ENCODE measurements around the gene LITAF.
A peak's percentile ranks its signal among the peaks of the same experiment; 100 is the strongest.
"Not testable (repeated sequence)": the region's sequence is repeated elsewhere in the genome, so short reads cannot be mapped to it uniquely, and the experiment has no call there.

The LITAF gene

GRCh38 chr16:11597235-11598095 is 10.7 kb upstream of the LITAF start:
- H3K4me1 ChIP-seq (ENCODE audit: insufficient read depth, low read length) = peaks cover 27% of the 10 kb centered on the region
- no peaks in the 10 kb centered on the region for H3K36me3 ChIP-seq (ENCODE audit: insufficient read depth, low read length)
- H3K9ac ChIP-seq (ENCODE audit: low read depth, low read length) = no peak overlapping the region

GRCh38 chr16:11596572-11597226 is 10.0 kb upstream of the LITAF start:
- Histone ChIP-seq H3K4me1 (ENCODE audit: insufficient read depth, low read length) (peaks cover 27% of the 10 kb centered on the region), H3K36me3 (ENCODE audit: insufficient read depth, low read length) (no peaks in the 10 kb centered on the region), H3K9me3 (ENCODE audit: control insufficient read depth, insufficient read depth, low read length) (no peaks in the 10 kb centered on the region), H3K9ac (ENCODE audit: low read depth, low read length) (no peak overlapping the region)

More at GRCh38 chr16:11597235-11598095, 10.7 kb upstream of the LITAF start:
- no peaks in the 10 kb centered on the region for H3K9me3 ChIP-seq (ENCODE audit: control insufficient read depth, insufficient read depth, low read length)

DNA sequence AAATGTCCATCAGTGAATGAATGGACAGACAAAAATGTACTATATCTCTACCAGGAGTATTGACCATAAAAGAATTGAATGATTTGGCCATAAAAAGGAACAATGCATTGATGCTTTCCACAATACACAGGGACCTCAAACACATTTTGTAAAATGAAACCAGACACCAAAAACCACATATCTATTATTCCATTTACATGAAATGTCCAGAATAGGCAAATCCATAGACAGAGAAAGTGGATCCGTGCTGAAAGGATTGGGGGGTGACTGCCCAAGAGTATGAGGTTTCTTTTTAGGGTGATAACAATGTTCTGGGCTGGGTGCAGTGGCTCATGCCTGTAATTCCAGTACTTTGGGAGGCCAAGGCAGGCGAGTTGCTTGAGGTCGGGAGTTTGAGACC is 6.9 kb upstream of the LITAF start:
- Histone ChIP-seq H3K36me3 (ENCODE audit: insufficient read depth, low read length) (no peaks in the 10 kb centered on the region), H3K9me3 (ENCODE audit: control insufficient read depth, insufficient read depth, low read length) (no peaks in the 10 kb centered on the region), H3K4me1 (ENCODE audit: insufficient read depth, low read length) (peaks cover 27% of the 10 kb centered on the region), H3K9ac (ENCODE audit: low read depth, low read length) (no peak overlapping the region)

DNA sequence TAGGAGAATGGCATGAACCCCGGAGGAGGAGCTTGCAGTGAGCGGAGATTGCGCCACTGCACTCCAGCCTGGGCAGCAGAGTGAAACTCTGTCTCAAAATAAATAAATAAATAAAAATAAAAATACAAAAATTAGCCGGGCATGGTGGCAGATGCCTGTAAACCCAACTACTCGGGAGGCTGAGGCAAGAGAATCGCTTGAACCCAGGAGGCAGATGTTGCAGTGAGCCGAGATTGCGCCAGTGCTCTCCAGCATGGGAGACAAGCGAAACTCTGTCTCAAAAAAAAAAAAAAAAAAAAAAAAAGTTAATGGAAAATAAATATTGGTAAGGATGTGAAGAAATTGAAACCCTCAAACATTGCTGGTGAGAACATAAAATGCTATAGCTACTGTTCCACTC is 6.4 kb upstream of the LITAF start:
- H3K9ac ChIP-seq (ENCODE audit: low read depth, low read length); H3K9me3 ChIP-seq (ENCODE audit: control insufficient read depth, insufficient read depth, low read length); H3K36me3 ChIP-seq (ENCODE audit: insufficient read depth, low read length): not testable (repeated sequence)
- peaks cover 26% of the 10 kb centered on the region for H3K4me1 ChIP-seq (ENCODE audit: insufficient read depth, low read length)

DNA sequence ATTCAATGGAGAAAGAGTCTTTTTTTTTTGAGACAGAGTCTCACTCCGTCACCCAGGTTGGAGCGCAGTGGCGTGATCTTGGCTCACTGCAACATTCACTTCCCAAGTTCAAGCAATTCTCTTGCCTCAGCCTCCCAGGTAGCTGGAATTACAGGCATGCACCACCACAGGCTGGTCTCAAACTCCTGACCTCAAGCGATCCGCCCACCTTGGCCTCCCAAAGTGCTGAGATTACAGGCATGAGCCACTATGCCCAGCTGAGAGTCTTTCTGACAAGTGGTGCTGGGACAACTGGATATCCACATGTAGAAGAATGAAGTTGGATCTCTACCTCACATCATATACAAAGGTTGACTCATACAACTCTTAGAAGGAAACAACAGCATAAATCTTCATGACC is 4.9 kb upstream of the LITAF start:
- not testable (repeated sequence) for H3K9ac ChIP-seq (ENCODE audit: low read depth, low read length); H3K9me3 ChIP-seq (ENCODE audit: control insufficient read depth, insufficient read depth, low read length); H3K36me3 ChIP-seq (ENCODE audit: insufficient read depth, low read length)
- peaks cover 12% of the 10 kb centered on the region for H3K4me1 ChIP-seq (ENCODE audit: insufficient read depth, low read length)

GRCh38 chr16:11589198-11589550 is 2.5 kb upstream of the LITAF start:
- peaks cover 4% of the 10 kb centered on the region; the same call in 1 of the 2 replicates for H3K9me3 ChIP-seq (ENCODE audit: control insufficient read depth, insufficient read depth, low read length)
- no peaks in the 10 kb centered on the region for H3K36me3 ChIP-seq (ENCODE audit: insufficient read depth, low read length)
- H3K4me1 ChIP-seq (ENCODE audit: insufficient read depth, low read length) = peaks cover 4% of the 10 kb centered on the region; the same call in 1 of the 2 replicates
- no peak overlapping the region for H3K9ac ChIP-seq (ENCODE audit: low read depth, low read length)

DNA sequence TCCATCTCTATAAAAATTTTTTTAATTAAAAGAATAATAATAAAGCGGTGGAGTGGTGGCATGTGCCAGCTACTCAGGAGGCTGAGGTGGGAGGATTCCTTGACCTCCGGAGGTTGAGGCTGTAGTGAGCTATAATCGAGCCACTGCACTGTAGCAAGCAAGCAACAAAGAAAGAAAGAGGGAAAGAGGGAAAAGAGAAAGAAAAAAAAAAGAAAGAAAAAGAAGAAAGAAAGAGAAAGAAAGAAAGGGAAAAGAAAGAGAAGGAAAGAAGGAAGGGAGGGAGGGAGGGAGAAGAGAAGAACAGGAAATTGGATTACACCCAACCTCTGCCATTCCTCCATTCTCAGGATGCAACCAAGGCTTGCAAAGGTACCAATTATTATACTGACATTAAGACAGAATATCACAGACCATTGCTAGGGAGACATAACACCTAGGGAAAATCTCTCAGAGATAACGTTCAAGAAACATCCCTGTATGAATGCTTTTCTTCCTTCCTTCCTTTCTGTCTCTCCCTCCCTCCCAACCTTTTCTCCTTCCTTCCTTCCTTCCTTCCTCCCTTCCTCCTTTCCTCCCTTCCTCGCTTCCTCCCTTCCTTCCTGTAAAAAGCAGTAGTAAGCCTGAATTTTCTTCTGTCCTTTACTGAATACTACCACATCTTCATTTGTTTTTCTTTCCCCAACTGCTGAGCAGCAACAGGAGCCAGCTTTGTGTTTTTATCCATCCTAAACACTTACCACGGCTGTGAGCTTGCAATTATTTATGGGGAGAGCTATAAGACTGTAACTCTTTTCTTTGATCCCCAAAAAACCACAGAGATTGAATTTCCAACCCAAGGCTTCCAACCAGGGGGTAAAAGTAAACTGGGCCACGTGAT is 1.8 kb upstream of the LITAF start:
- Histone ChIP-seq H3K36me3 (ENCODE audit: insufficient read depth, low read length) (no peaks in the 10 kb centered on the region), H3K9me3 (ENCODE audit: control insufficient read depth, insufficient read depth, low read length) (peaks cover 4% of the 10 kb centered on the region; the same call in 1 of the 2 replicates), H3K9ac (ENCODE audit: low read depth, low read length) (no peak overlapping the region), H3K4me1 (ENCODE audit: insufficient read depth, low read length) (peaks cover 10% of the 10 kb centered on the region)

DNA sequence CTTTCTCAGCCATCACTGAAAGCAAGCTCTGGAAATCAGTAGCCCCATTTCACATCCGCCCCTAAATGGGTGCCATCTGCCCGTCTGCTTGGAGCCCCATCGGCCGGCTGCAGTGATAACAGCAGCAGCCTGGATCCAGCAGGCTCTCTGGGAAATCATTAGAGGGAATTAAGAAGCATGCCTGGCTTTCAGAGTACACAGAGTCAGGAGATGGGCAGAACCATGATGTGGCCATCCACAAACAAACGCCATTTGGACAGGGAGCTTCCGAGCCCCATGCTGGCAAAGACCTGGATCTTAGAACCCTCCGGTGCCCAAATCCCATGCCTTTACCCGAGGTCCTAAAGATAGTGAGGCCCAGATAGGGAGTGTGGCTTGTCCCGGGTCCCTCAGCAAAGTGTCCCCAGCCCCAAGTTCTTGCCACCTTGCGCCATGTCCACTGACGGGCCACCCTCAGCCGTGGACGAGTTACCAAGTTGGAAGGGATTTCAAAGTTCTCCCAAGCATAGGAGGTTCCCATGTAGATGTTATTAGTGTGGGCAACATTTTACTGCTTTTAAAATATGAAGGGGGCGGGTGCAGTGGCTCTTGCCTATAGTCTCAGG is 1.0 kb upstream of the LITAF start:
- Histone ChIP-seq H3K36me3 (ENCODE audit: insufficient read depth, low read length) (no peaks in the 10 kb centered on the region), H3K9ac (ENCODE audit: low read depth, low read length) (peak overlapping the region; percentile 46; the same call in 1 of the 2 replicates), H3K9me3 (ENCODE audit: control insufficient read depth, insufficient read depth, low read length) (peaks cover 4% of the 10 kb centered on the region; the same call in 1 of the 2 replicates), H3K4me1 (ENCODE audit: insufficient read depth, low read length) (peaks cover 18% of the 10 kb centered on the region)

DNA sequence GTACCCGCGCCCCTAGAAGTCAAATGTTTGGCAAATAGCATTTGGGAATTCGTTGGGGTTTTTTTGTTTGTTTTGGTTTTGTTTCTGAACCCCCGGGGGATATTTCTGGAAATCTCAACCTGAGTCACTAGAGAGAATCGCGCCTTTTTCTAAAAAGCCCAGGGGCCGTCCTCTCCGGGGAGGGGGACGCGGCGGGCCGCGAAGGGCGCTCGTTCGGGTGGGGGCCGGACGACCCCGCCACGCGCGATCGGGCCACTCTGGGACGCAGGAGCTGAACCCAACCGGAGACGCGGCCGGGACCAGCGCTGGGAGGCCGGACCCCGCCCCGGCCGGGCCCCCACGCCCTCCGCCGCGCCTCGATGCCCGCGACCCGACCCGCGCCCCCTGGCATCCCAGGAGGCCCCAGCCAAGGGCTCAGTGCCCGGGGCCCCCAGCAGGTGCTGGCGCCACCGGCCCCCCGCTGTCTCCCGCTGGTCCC is 302 bp downstream of the LITAF start:
- Histone ChIP-seq H3K36me3 (ENCODE audit: insufficient read depth, low read length) (no peaks in the 10 kb centered on the region), H3K9ac (ENCODE audit: low read depth, low read length) (peak overlapping the region; percentile 46), H3K4me1 (ENCODE audit: insufficient read depth, low read length) (peaks cover 25% of the 10 kb centered on the region), H3K9me3 (ENCODE audit: control insufficient read depth, insufficient read depth, low read length) (peaks cover 4% of the 10 kb centered on the region; the same call in 1 of the 2 replicates)

DNA sequence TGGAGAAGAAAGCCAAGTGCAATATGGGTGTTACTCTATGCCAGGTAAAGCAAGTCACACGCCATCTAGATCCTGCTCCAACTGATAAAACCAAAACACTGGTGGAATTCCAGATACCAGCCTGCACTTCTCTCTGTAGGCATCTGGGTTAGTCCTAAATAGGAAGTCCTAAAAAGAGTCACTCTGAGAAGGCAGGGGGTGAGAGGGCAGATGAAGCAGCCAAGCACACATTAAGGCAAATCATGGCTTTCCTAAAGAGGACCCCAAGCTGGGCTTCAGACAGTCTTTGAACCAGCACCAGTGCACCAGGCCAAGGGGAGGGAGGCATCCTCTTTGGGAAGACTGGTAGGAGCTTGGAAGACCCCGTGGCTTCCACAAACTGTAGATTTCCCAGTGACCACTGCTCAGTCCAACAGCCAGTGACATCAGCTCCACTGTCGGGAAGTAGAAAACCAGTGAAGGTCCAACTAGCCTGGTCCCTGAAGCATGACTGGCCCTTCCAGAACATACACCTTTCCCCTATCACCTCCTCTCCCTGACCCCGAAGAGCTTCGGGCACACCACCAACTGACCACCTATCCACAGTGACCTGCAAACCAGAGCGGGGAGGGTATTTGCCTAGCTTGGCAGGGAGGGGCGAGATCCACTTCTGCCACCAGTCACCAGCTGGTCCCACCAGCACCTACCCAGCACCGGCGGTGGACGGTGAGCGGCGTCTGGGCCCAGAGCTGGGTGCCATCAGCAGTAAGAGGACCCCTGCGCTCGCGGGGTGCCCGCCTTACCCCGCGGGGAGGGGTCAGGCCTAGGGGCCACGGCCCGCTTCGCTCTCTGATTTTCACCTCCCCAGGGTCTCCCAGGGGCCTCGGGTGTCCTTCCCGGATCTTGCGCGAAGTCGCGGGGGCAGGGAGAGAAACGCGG is 1.0 kb downstream of the LITAF start:
- no peaks in the 10 kb centered on the region for H3K36me3 ChIP-seq (ENCODE audit: insufficient read depth, low read length)
- peak overlapping the region; percentile 46 for H3K9ac ChIP-seq (ENCODE audit: low read depth, low read length)
- peaks cover 4% of the 10 kb centered on the region; the same call in 1 of the 2 replicates for H3K9me3 ChIP-seq (ENCODE audit: control insufficient read depth, insufficient read depth, low read length)
- H3K4me1 ChIP-seq (ENCODE audit: insufficient read depth, low read length) = peaks cover 29% of the 10 kb centered on the region

DNA sequence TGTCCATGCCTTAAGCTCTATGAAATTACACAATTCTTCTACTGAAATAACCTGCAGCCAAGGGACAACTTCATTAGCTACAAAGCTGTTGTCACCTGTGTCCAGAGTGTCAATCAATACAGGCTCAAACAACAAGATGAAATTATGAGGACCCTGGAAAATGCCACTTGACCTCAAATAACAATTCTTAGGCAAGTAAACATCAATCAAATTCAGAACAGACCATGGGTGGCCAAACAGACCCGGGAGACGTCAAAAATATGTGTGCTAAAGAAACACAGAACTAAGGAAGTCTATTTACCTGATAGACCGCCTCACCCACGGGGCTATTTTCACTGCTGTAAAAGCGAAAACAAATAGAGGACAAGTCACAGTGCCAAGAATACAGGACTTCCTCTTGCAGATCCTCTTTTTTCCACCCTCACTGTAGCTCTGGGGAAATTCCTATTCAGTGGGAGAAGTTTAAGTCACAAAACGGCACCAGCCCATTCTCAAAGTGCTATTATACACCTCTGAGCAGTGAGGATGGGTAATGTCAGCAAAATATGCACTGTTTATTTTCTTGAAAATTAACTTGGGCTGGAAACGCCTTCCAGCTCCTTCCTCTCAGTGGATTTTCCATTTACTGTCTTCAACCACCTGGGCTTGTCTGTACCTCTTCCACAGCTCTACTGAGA is 2.7 kb downstream of the LITAF start:
- Histone ChIP-seq H3K9me3 (ENCODE audit: control insufficient read depth, insufficient read depth, low read length) (peaks cover 4% of the 10 kb centered on the region; the same call in 1 of the 2 replicates), H3K36me3 (ENCODE audit: insufficient read depth, low read length) (no peaks in the 10 kb centered on the region), H3K9ac (ENCODE audit: low read depth, low read length) (no peak overlapping the region; the same call in 1 of the 2 replicates), H3K4me1 (ENCODE audit: insufficient read depth, low read length) (peaks cover 33% of the 10 kb centered on the region)

DNA sequence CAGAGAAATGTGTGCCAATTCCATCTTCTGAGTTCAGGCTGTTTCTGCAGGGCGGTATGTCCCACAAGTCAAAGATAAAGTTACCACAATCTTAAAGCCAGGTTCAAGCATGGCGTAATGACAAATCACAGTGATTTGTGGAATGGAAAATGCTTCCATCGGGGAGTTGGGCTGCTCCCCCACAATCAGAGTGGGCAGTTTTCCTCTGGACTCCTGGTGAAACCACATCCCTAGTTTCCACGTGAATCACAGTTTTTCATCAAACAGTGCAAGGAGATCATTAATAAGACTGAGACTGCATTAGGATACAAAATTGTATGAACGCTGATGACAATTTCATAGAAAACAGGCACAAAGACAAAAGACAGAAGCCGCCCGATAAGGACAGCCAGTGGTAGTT is 3.6 kb downstream of the LITAF start:
- Histone ChIP-seq H3K4me1 (ENCODE audit: insufficient read depth, low read length) (peaks cover 33% of the 10 kb centered on the region), H3K9ac (ENCODE audit: low read depth, low read length) (peak overlapping the region; percentile 12; the same call in 1 of the 2 replicates)

More for the DNA sequence above, 3.6 kb downstream of the LITAF start:
- Histone ChIP-seq H3K36me3 (ENCODE audit: insufficient read depth, low read length) (no peaks in the 10 kb centered on the region), H3K9me3 (ENCODE audit: control insufficient read depth, insufficient read depth, low read length) (peaks cover 4% of the 10 kb centered on the region; the same call in 1 of the 2 replicates)

Data from ES-I3 (cell line).